ENCODE results near the gene RNU5D-1. TPM values are rescaled to one million over a fixed set of nuclear protein-coding genes. Genes with fewer than 3 reads are reported as not detected.

RNU5D-1 gene
- total RNA-seq, 1 experiment from 2014 or later, result not detected

DNA sequence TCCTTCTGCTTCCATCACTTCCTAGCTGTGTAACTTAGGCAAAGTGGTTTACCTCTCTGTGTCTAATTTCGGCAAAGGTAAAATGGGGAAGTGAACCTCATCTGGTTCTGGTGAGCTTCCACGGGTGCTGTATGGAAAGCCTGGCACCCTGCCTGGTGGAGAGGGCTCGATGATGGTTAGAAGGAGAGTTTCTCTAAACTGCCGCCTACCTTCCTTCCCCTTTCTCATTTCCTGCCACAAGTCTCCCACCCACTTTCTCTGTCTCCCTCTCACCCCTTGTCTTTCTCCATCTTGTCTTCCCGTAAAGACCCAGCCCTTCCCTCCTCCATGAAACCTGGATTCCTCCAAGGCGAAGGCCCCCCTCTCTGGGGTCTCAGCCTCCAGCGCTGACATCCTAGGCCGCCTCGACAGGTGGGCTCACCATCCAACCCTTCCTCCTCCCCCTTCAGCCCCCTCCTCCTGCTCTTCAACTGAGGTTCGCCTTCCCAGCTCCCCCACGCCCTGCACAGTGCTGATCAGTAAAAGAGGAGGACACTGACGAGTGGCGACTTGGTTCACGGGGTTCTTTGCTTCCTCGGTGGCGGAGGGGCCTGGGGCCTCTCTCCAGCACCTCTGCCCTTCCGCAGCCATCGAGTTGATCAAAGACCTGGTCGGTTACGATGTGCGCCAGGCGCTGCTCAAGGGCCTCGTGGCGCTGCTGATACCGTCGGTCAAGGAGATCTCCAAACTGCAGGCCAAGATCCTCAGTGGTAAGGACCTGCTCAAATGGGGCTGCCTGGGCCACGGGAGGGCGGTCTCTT lies 7.3 kb downstream of the RNU5D-1 start:
- H3K27ac Mint-ChIP-seq, result peak overlapping the region; percentile 34 to 71 (median 54); a peak in 3 of 7 replicates
- Histone ChIP-seq H4K20me1 (ENCODE audit: control insufficient read depth, insufficient read depth, insufficient read length) (no peaks in the 10 kb centered on the region), H3K79me2 (ENCODE audit: insufficient read depth, low read length) (no peaks in the 10 kb centered on the region), H3K23me2 (ENCODE audit: insufficient read length, low read depth, low read length, poor library complexity, severe bottlenecking) (no peaks in the 10 kb centered on the region), H2AFZ (ENCODE audit: low read length) (no peak overlapping the region), H3K4me2 (ENCODE audit: insufficient read depth, insufficient read length, low read length) (no peak overlapping the region), H3K56ac (ENCODE audit: insufficient read length, low read depth, low read length) (no peak overlapping the region), H2BK120ac (ENCODE audit: low read depth, low read length, poor library complexity, severe bottlenecking) (no peak overlapping the region), H3K27me3 (ENCODE audit: insufficient read depth, low read length) (no peaks in the 10 kb centered on the region), H3T11ph (ENCODE audit: low read length) (no peak overlapping the region), H3K27ac (ENCODE audit: insufficient read length, low read depth, low read length) (no peak overlapping the region), H4K5ac (ENCODE audit: insufficient read length, low read depth, low read length) (no peak overlapping the region), H2AK5ac (ENCODE audit: insufficient read length, low read length) (no peak overlapping the region), H3K9me3 (ENCODE audit: control insufficient read depth, low read depth, low read length) (no peaks in the 10 kb centered on the region), H2BK5ac (ENCODE audit: insufficient read length, low read length) (no peak overlapping the region), H3K18ac (ENCODE audit: insufficient read length, low read depth, low read length) (no peak overlapping the region), H3K79me1 (ENCODE audit: insufficient read depth, low read depth, low read length, poor library complexity, severe bottlenecking) (no peaks in the 10 kb centered on the region), H2BK20ac (ENCODE audit: low read depth, low read length, poor library complexity, severe bottlenecking) (no peak overlapping the region), H4K91ac (ENCODE audit: insufficient read length, low read depth, low read length) (no peak overlapping the region), H3K14ac (ENCODE audit: insufficient read depth, low read length) (no peak overlapping the region), H3K4ac (ENCODE audit: low read depth, low read length) (no peak overlapping the region), H2BK15ac (ENCODE audit: low read depth, low read length) (no peak overlapping the region), H3K23ac (ENCODE audit: insufficient read length, low read depth, low read length) (no peak overlapping the region), H3K4me1 (ENCODE audit: insufficient read depth, low read length) (no peaks in the 10 kb centered on the region), H4K8ac (replicated peaks; ENCODE audit: insufficient read length, low read depth, low read length) (no peak overlapping the region), H3K9ac (ENCODE audit: extremely low read depth, insufficient read length, low read length) (no peak overlapping the region), H2BK12ac (ENCODE audit: insufficient read length, low read depth, low read length) (no peak overlapping the region)
- H3K9me3 Mint-ChIP-seq, result peaks cover 0 to 2% of the 10 kb centered on the region in 2 experiments; a peak in 1 of 5 replicates
- no peak for DNase-seq
- WGBS (ENCODE audit: extremely low coverage, insufficient read length, low lambda C conversion rate), result no CpG with 5 or more reads among the region's 28 CpGs
- H3K4me1 Mint-ChIP-seq, result peaks cover 14 to 18% of the 10 kb centered on the region in 2 experiments
- no peak for TF ChIP-seq CTCF (conservative IDR thresholded peaks at IDR 0.05)
- H3K36me3 Mint-ChIP-seq (ENCODE audit: insufficient read depth in 1 of 3, low read depth in 3 of 3), result no peaks in the 10 kb centered on the region
- peaks cover 1% of the 10 kb centered on the region for H3K27me3 Mint-ChIP-seq (ENCODE audit: low read depth)
- no peak overlapping the region for H3K4me3 Mint-ChIP-seq

All from H9 (cell line).